Liver (tissue), 9 donors: ENCODE data around the gene HORMAD2. TPM values are rescaled to one million over a fixed set of nuclear protein-coding genes. Genes with fewer than 3 reads are reported as not detected.

Experiments used
- DNase-seq: peaks from one replicate; pipeline ENCODE4 v3.0.0-alpha.2; 2017; ENCODE audit warnings: low spot score
- H3K27ac ChIP-seq, 2 donors: one replicate each; pipeline ENCODE4 v1.7.0; 2013; ENCODE audit warnings: inconsistent platforms in 2 of 2, low read length in 2 of 2, control low read depth in 1 of 2, low read depth in 1 of 2, mild to moderate bottlenecking in 1 of 2
- H3K27me3 ChIP-seq, 4 donors: one replicate each; pipeline versions ENCODE4 v1.6.1 to v1.7.0; 2013; ENCODE audit warnings: low read length in 3 of 4, inconsistent platforms in 1 of 4, mild to moderate bottlenecking in 1 of 4, moderate library complexity in 1 of 4; ENCODE audit not compliant: control insufficient read depth in 4 of 4, insufficient read depth in 4 of 4
- H3K36me3 ChIP-seq, 4 donors: one replicate each; pipeline versions ENCODE4 v1.6.1 to v1.7.0; 2013; ENCODE audit warnings: low read length in 3 of 4, mild to moderate bottlenecking in 3 of 4, low read depth in 1 of 4, moderate library complexity in 1 of 4; ENCODE audit not compliant: control insufficient read depth in 4 of 4, insufficient read depth in 3 of 4
- H3K4me1 ChIP-seq, 4 donors: one replicate each; pipeline versions ENCODE4 v1.6.1 to v1.7.0; 2013; ENCODE audit warnings: low read length in 3 of 4, mild to moderate bottlenecking in 3 of 4, moderate library complexity in 1 of 4; ENCODE audit not compliant: control insufficient read depth in 4 of 4, insufficient read depth in 4 of 4
- H3K4me3 ChIP-seq, 3 donors: one replicate each; pipeline versions ENCODE4 v1.6.1 to v1.7.0; 2013; ENCODE audit warnings: low read length in 3 of 3, control low read depth in 1 of 3, low read depth in 1 of 3, mild to moderate bottlenecking in 1 of 3
- H3K9ac ChIP-seq, 2 donors: one replicate each; pipeline ENCODE4 v1.7.0; 2013; ENCODE audit warnings: low read length in 2 of 2, mild to moderate bottlenecking in 2 of 2, moderate library complexity in 2 of 2, control low read depth in 1 of 2, low read depth in 1 of 2
- H3K9me3 ChIP-seq, 4 donors: one replicate each; pipeline versions ENCODE4 v1.6.1 to v1.7.0; 2013; ENCODE audit warnings: low read length in 3 of 4; ENCODE audit not compliant: control insufficient read depth in 4 of 4
- ATF3 ChIP-seq: IDR thresholded peaks from 2 replicates; pipeline ENCODE4 v1.6.1; 2016; ENCODE audit warnings: antibody characterized with exemption
- CTCF ChIP-seq: fragments of 150-350 bp; IDR thresholded peaks from 2 replicates; pipeline ENCODE4 v1.5.1; 2017; ENCODE audit warnings: improper control_type of control experiment, low read depth, low read length; ENCODE audit not compliant: missing input control
- EGR1 ChIP-seq, 2 donors: IDR thresholded peaks; 2 replicates each; pipeline ENCODE4 v1.6.1; 2016 to 2018; ENCODE audit warnings: antibody characterized with exemption in 2 of 2, low read depth in 2 of 2
- FOXA1 ChIP-seq: IDR thresholded peaks from 2 replicates; pipeline ENCODE4 v1.6.1; 2016; ENCODE audit warnings: antibody characterized with exemption
- FOXA2 ChIP-seq: IDR thresholded peaks from 2 replicates; pipeline ENCODE4 v1.6.1; 2016; ENCODE audit warnings: antibody characterized with exemption
- GABPA ChIP-seq, 2 donors: IDR thresholded peaks in 1 of 2; conservative IDR thresholded peaks in 1 of 2; 2 replicates each; pipeline ENCODE4 v1.6.1; 2016; ENCODE audit warnings: antibody characterized with exemption in 2 of 2, mild to moderate bottlenecking in 1 of 2, moderate library complexity in 1 of 2
- HNF4G ChIP-seq: IDR thresholded peaks from 2 replicates; pipeline ENCODE4 v1.6.1; 2016; ENCODE audit warnings: antibody characterized with exemption
- JUND ChIP-seq, 2 donors: IDR thresholded peaks; 2 replicates each; pipeline ENCODE4 v1.6.1; 2016; ENCODE audit warnings: antibody characterized with exemption in 2 of 2
- NR2F2 ChIP-seq: IDR thresholded peaks from 2 replicates; pipeline ENCODE4 v1.6.1; 2016; ENCODE audit warnings: antibody characterized with exemption
- RAD21 ChIP-seq, 2 donors: IDR thresholded peaks; 2 replicates each; pipeline ENCODE4 v1.6.1; 2016; ENCODE audit warnings: antibody characterized with exemption in 2 of 2, mild to moderate bottlenecking in 2 of 2
- SP1 ChIP-seq: IDR thresholded peaks from 2 replicates; pipeline ENCODE4 v1.6.1; 2018; ENCODE audit warnings: antibody characterized with exemption, mild to moderate bottlenecking
- TAF1 ChIP-seq: conservative IDR thresholded peaks from 2 replicates; pipeline ENCODE4 v1.6.1; 2016; ENCODE audit warnings: antibody characterized with exemption, mild to moderate bottlenecking
- YY1 ChIP-seq: IDR thresholded peaks from 2 replicates; pipeline ENCODE4 v1.6.1; 2016; ENCODE audit warnings: antibody characterized with exemption, mild to moderate bottlenecking
- ZBTB33 ChIP-seq: IDR thresholded peaks from 2 replicates; pipeline ENCODE4 v1.6.1; 2016; ENCODE audit warnings: antibody characterized with exemption
- WGBS: extraction: QIAGEN DNeasy Blood & Tissue Kit; methylation state at CpG from one replicate; pipeline ENCODE4 v1.1.7; 2013; 5-methylcytosine and 5-hydroxymethylcytosine counted together
- polyA plus RNA-seq, 2 donors: library from polyadenylated mRNA; stranded (reverse) in 1 of 2; unstranded in 1 of 2; fragments of 200-250 nt in 1 of 2; fragments of >200 nt in 1 of 2; fragmentation: Nextera tagmentation in 1 of 2; extraction: Ambion mirVana in 1 of 2; gene quantifications; one replicate each; pipeline versions ENCODE4 v1.2.1 to v1.2.3, GENCODE V29; 2013 to 2015
- total RNA-seq, 2 donors: library from RNA; depleted of rRNA; stranded (reverse); fragments of >200 nt; gene quantifications; one replicate each; pipeline ENCODE4 v1.2.3, GENCODE V29; 2014
- donor health status: healthy.
- donor health status: healthy.
- donor health status: healthy.
- donor health status: healthy.
- donor health status: healthy.

HORMAD2 gene
- total and polyA plus RNA-seq, 4 donors: 0.44 to 2.8 (median 0.47) TPM; not detected in 1

- Histone ChIP-seq H3K9ac (no peak overlapping the region), H3K36me3 (no peaks in the 10 kb centered on the region), H3K27me3 (peaks cover 0 to 3% (median 0%) of the 10 kb centered on the region in 4 donors), H3K9me3 (no peaks in the 10 kb centered on the region), H3K27ac (no peak overlapping the region), H3K4me1 (no peaks in the 10 kb centered on the region), H3K4me3 (no peak overlapping the region)
- TF ChIP-seq GABPA (IDR thresholded peaks at IDR 0.05 in 1 of 2, conservative IDR thresholded peaks at IDR 0.05 in 1 of 2) (no peak), HNF4G (no peak), FOXA2 (no peak), JUND (IDR thresholded peaks at IDR 0.05) (no peak), ZBTB33 (no peak), EGR1 (IDR thresholded peaks at IDR 0.05; ENCODE audit: low read depth in 2 of 2) (no peak), ATF3 (no peak)
- WGBS: 61% methylated on average over 15 of the region's 15 CpGs
- DNase-seq: no peak
Measured at GRCh38 chr22:30223303-30223702, 143.0 kb downstream of the HORMAD2 start.

GRCh38 chr22:30224161-30224857 lies 144.0 kb downstream of the HORMAD2 start:
- no peaks in the 10 kb centered on the region for H3K36me3 ChIP-seq

GRCh38 chr22:30225220-30225927 lies 145.1 kb downstream of the HORMAD2 start:
- no peak overlapping the region for H3K4me3 ChIP-seq
- no peaks in the 10 kb centered on the region for H3K4me1 ChIP-seq

More at GRCh38 chr22:30224161-30224857, 144.0 kb downstream of the HORMAD2 start:
- DNase-seq: no peak
- H3K4me3 ChIP-seq: no peak overlapping the region
- TF ChIP-seq TAF1 (no peak), JUND (IDR thresholded peaks at IDR 0.05) (no peak), NR2F2 (no peak), GABPA (IDR thresholded peaks at IDR 0.05 in 1 of 2, conservative IDR thresholded peaks at IDR 0.05 in 1 of 2) (no peak), YY1 (no peak), SP1 (no peak), EGR1 (IDR thresholded peaks at IDR 0.05; ENCODE audit: low read depth in 2 of 2) (no peak)
- H3K27ac ChIP-seq: no peak overlapping the region
- H3K4me1 ChIP-seq: no peaks in the 10 kb centered on the region
- no peaks in the 10 kb centered on the region for H3K9me3 ChIP-seq
- H3K9ac ChIP-seq: no peak overlapping the region
- WGBS: 57% methylated on average over 11 of the region's 11 CpGs
- H3K27me3 ChIP-seq: peaks cover 0 to 3% (median 0%) of the 10 kb centered on the region in 4 donors

More at GRCh38 chr22:30225220-30225927, 145.1 kb downstream of the HORMAD2 start:
- DNase-seq: no peak
- 84% methylated on average over 7 of the region's 7 CpGs for WGBS
- no peaks in the 10 kb centered on the region for H3K9me3 ChIP-seq
- H3K27me3 ChIP-seq: peaks cover 0 to 3% (median 0%) of the 10 kb centered on the region in 4 donors
- H3K9ac ChIP-seq: no peak overlapping the region
- no peaks in the 10 kb centered on the region for H3K36me3 ChIP-seq
- H3K27ac ChIP-seq: no peak overlapping the region
- TF ChIP-seq CTCF: no peak
- TF ChIP-seq TAF1: no peak
- TF ChIP-seq RAD21 (IDR thresholded peaks at IDR 0.05): no peak
- TF ChIP-seq ATF3: no peak
- no peak for TF ChIP-seq ZBTB33
- TF ChIP-seq FOXA1: no peak
- no peak for TF ChIP-seq JUND (IDR thresholded peaks at IDR 0.05)
- no peak for TF ChIP-seq NR2F2
- TF ChIP-seq YY1: no peak
